Lower lobe of right lung (tissue), 2 donors: Measurements from ENCODE around the gene NKD1. TPM values are rescaled to one million over a fixed set of nuclear protein-coding genes. Genes with fewer than 3 reads are reported as not detected.

Experiments used
- ATAC-seq, 2 donors: fragments of 200-7000 bp; cut with Tn5 transposase; one replicate each; pipeline ENCODE4 v1.9.1; 2020 to 2022; ENCODE audit warnings: mild to moderate bottlenecking in 2 of 2, moderate library complexity in 2 of 2
- DNase-seq: peaks from one replicate; pipeline ENCODE4 v3.0.0-alpha.2; 2020
- H3K27ac ChIP-seq: fragments of 200-600 bp; one replicate; pipeline ENCODE4 v1.8.0; 2022
- H3K27me3 ChIP-seq: fragments of 200-600 bp; one replicate; pipeline ENCODE4 v1.8.0; 2022; ENCODE audit warnings: low read depth
- H3K36me3 ChIP-seq: fragments of 200-600 bp; one replicate; pipeline ENCODE4 v1.8.0; 2022; ENCODE audit warnings: mild to moderate bottlenecking
- H3K4me1 ChIP-seq: fragments of 200-600 bp; one replicate; pipeline ENCODE4 v1.8.0; 2022
- H3K4me3 ChIP-seq: fragments of 200-600 bp; one replicate; pipeline ENCODE4 v1.8.0; 2022; ENCODE audit warnings: mild to moderate bottlenecking
- H3K9me3 ChIP-seq: fragments of 200-600 bp; one replicate; pipeline ENCODE4 v1.8.0; 2022
- CTCF ChIP-seq: fragments of 200-600 bp; IDR thresholded peaks from one replicate; pipeline ENCODE4 v1.8.0; 2022; ENCODE audit warnings: antibody characterized with exemption, mild to moderate bottlenecking
- intact Hi-C: fragments of 100-400 bp; cut with DNase I; formaldehyde crosslinking; loops from one replicate; pipeline ENCODE4 v1.11.0; 2022
- total RNA-seq: library from RNA; stranded (reverse); fragmentation: NEBNext Ultra II Directional; extraction: Animal tissue kit (Norgen Biotek cat#: 25700); gene quantifications from one replicate; pipeline ENCODE4 v1.2.1, GENCODE V29; 2021
- donor health status: DM: no; HTN: yes; CAD: no; lungs with severe emphysema.

Gene NKD1
- total RNA-seq, 1 donor from 2014 or later, result 30.7 TPM

- Histone ChIP-seq H3K36me3 (no peaks in the 10 kb centered on the region), H3K27me3 (no peaks in the 10 kb centered on the region), H3K4me3 (no peak overlapping the region), H3K9me3 (no peaks in the 10 kb centered on the region), H3K4me1 (peaks cover 19% of the 10 kb centered on the region), H3K27ac (no peak overlapping the region)
- intact Hi-C loops, result no loop called here
- no peak for TF ChIP-seq CTCF
- DNase-seq (peak; percentile 28), ATAC-seq (peak in 1 of 2 donors; percentile 18)
These were observed 48.7 kb downstream of the NKD1 start for GRCh38 chr16:50596762-50597450.

- Histone ChIP-seq H3K4me3 (no peak overlapping the region), H3K9me3 (no peaks in the 10 kb centered on the region), H3K27me3 (no peaks in the 10 kb centered on the region), H3K27ac (no peak overlapping the region), H3K4me1 (peaks cover 19% of the 10 kb centered on the region), H3K36me3 (no peaks in the 10 kb centered on the region)
- no peak for ATAC-seq
- intact Hi-C loops, result no loop called here
- TF ChIP-seq CTCF, result no peak
- DNase-seq, result peak; percentile 23
These were observed 49.5 kb downstream of the NKD1 start for GRCh38 chr16:50597563-50598255.

GRCh38 chr16:50598256-50598894, 50.2 kb downstream of the NKD1 start:
- H3K27ac ChIP-seq, result no peak overlapping the region
- H3K4me1 ChIP-seq, result peaks cover 19% of the 10 kb centered on the region
- intact Hi-C loops, result no loop called here
- H3K4me3 ChIP-seq, result no peak overlapping the region
- peak in 1 of 2 donors; percentile 7 for ATAC-seq
- no peaks in the 10 kb centered on the region for H3K9me3 ChIP-seq
- no peaks in the 10 kb centered on the region for H3K36me3 ChIP-seq
- TF ChIP-seq CTCF, result no peak
- H3K27me3 ChIP-seq, result no peaks in the 10 kb centered on the region
- peak; percentile 48 for DNase-seq

GRCh38 chr16:50598936-50599361, 50.8 kb downstream of the NKD1 start:
- H3K27me3 ChIP-seq, result no peaks in the 10 kb centered on the region
- intact Hi-C loops, result no loop called here
- TF ChIP-seq CTCF, result no peak
- H3K4me3 ChIP-seq, result no peak overlapping the region
- peaks cover 23% of the 10 kb centered on the region for H3K4me1 ChIP-seq
- H3K36me3 ChIP-seq, result no peaks in the 10 kb centered on the region
- ATAC-seq (no peak), DNase-seq (no peak)
- H3K9me3 ChIP-seq, result no peaks in the 10 kb centered on the region
- H3K27ac ChIP-seq, result no peak overlapping the region

- Histone ChIP-seq H3K4me3 (no peak overlapping the region), H3K9me3 (no peaks in the 10 kb centered on the region), H3K4me1 (peaks cover 29% of the 10 kb centered on the region), H3K27me3 (no peaks in the 10 kb centered on the region), H3K27ac (no peak overlapping the region), H3K36me3 (no peaks in the 10 kb centered on the region)
- TF ChIP-seq CTCF, result no peak
- DNase-seq (no peak), ATAC-seq (no peak)
- intact Hi-C loops, result no loop called here
These were observed 51.3 kb downstream of the NKD1 start for GRCh38 chr16:50599494-50599893.
